HCT116 (cell line): ENCODE measurements around the gene BARX1. TPM values are rescaled to one million over a fixed set of nuclear protein-coding genes. Genes with fewer than 3 reads are reported as not detected.

Experiments
- ATAC-seq: fragments of 200-7000 bp; cut with Tn5 transposase; 2 replicates; pipeline ENCODE4 v1.9.1; 2020; ENCODE audit warnings: mild to moderate bottlenecking, moderate library complexity
- BruUV-seq: library from RNA; stranded (reverse); fragments of 400-500 nt; replicated peaks from 2 replicates; lab custom pipeline; 2021; lab: Mats Ljungman, UMichigan
- CTCF ChIA-PET: fragments of 300-600 bp; sonication (Branson Sonifier 250); formaldehyde crosslinking; loops from one replicate; lab custom pipeline; 2021; ENCODE audit warnings: antibody characterized with exemption; lab: Charles Lee
- POLR2A ChIA-PET: fragments of 300-600, 350-600 bp; sonication (Branson Sonifier 250); formaldehyde crosslinking; loops from one replicate; lab custom pipeline; 2021; ENCODE audit warnings: antibody characterized with exemption; lab: Charles Lee
- RAD21 ChIA-PET, 2 experiments: fragments of 300-600 bp; sonication (Branson Sonifier 250); formaldehyde crosslinking; loops; one replicate each; lab custom pipeline; 2023; ENCODE audit warnings: low total read pairs in 2 of 2; ENCODE audit not compliant: uncharacterized antibody in 2 of 2, unreplicated experiment in 2 of 2, low non-redundant PET in 1 of 2; lab: Charles Lee
- DNase-seq: peaks from one replicate; pipeline ENCODE4 v3.0.0-alpha.2; 2010; ENCODE audit warnings: low read depth, low spot score
- H2AFZ ChIP-seq: fragments of 200-600 bp; shearing (Covaris generic), sonication (generic); 2 replicates; pipeline ENCODE4 v1.6.1; 2017; ENCODE audit warnings: low read depth, mixed run types, mixed read lengths, antibody characterized with exemption, low read length; ENCODE audit not compliant: poor library complexity, severe bottlenecking
- H3K27ac ChIP-seq: 2 replicates; pipeline ENCODE4 v1.5.1; 2012; ENCODE audit warnings: low read depth, low read length
- H3K27me3 ChIP-seq: fragments of 200-600 bp; sonication (generic); 2 replicates; pipeline ENCODE4 v1.6.1; 2016; ENCODE audit warnings: mixed run types, low read length, mixed read lengths; ENCODE audit not compliant: insufficient read depth
- H3K36me3 ChIP-seq, 2 experiments: fragments of 200-500 bp in 1 of 2; fragments of 200-600 bp in 1 of 2; sonication (Bioruptor generic) in 1 of 2; sonication (generic) in 1 of 2; 2 replicates each; pipeline versions ENCODE4 v1.5.1 to v1.6.1; 2014 to 2016; ENCODE audit warnings: low read length in 2 of 2, inconsistent platforms in 1 of 2, mixed read lengths in 1 of 2, mixed run types in 1 of 2; ENCODE audit not compliant: insufficient read depth in 2 of 2, control insufficient read depth in 1 of 2
- H3K4me1 ChIP-seq, 2 experiments: fragments of 200-600 bp in 1 of 2; sonication (generic) in 1 of 2; 2 replicates each; pipeline versions ENCODE4 v1.5.1 to v1.6.1; 2012 to 2017; ENCODE audit warnings: low read length in 2 of 2, inconsistent platforms in 1 of 2, mild to moderate bottlenecking in 1 of 2, mixed read lengths in 1 of 2, mixed run types in 1 of 2, moderate library complexity in 1 of 2; ENCODE audit not compliant: insufficient read depth in 2 of 2, control insufficient read depth in 1 of 2
- H3K4me2 ChIP-seq: fragments of 200-600 bp; sonication (generic); 2 replicates; pipeline ENCODE4 v1.6.1; 2017; ENCODE audit warnings: mixed run types, low read length, mixed read lengths
- H3K4me3 ChIP-seq, 2 experiments: fragments of 200-600 bp in 1 of 2; sonication (generic) in 1 of 2; replicated peaks in 1 of 2; 2 replicates each; pipeline ENCODE4 v1.5.1; 2011 to 2016; ENCODE audit warnings: low read length in 2 of 2, control low read depth in 1 of 2, low read depth in 1 of 2, mild to moderate bottlenecking in 1 of 2, mixed read lengths in 1 of 2, mixed run types in 1 of 2
- H3K79me2 ChIP-seq: fragments of 200-600 bp; sonication (generic); 2 replicates; pipeline ENCODE4 v1.6.1; 2017; ENCODE audit warnings: mild to moderate bottlenecking, mixed run types, low read length, moderate library complexity, mixed read lengths; ENCODE audit not compliant: insufficient read depth
- H3K9ac ChIP-seq: fragments of 200-600 bp; sonication (generic); 2 replicates; pipeline ENCODE4 v1.6.1; 2016; ENCODE audit warnings: low read length, mixed read lengths
- H3K9me2 ChIP-seq: fragments of 200-600 bp; sonication (generic), shearing (Covaris generic); 2 replicates; pipeline ENCODE4 v1.6.1; 2017; ENCODE audit warnings: mixed run types, mild to moderate bottlenecking, moderate library complexity; ENCODE audit not compliant: insufficient read depth
- H3K9me3 ChIP-seq, 2 experiments: fragments of 200-500 bp in 1 of 2; fragments of 200-600 bp in 1 of 2; sonication (Bioruptor generic) in 1 of 2; sonication (generic) in 1 of 2; 2 replicates each; pipeline ENCODE4 v1.6.1; 2014 to 2017; ENCODE audit warnings: low read length in 2 of 2, mixed read lengths in 2 of 2, inconsistent platforms in 1 of 2, low read depth in 1 of 2, mild to moderate bottlenecking in 1 of 2, mixed run types in 1 of 2, moderate library complexity in 1 of 2; ENCODE audit not compliant: control insufficient read depth in 1 of 2, insufficient read depth in 1 of 2
- H4K20me1 ChIP-seq: fragments of 200-600 bp; sonication (generic), shearing (Covaris generic); 2 replicates; pipeline ENCODE4 v1.6.1; 2017; ENCODE audit warnings: mixed run types, mild to moderate bottlenecking, moderate library complexity; ENCODE audit not compliant: insufficient read depth
- EGR1 ChIP-seq: IDR thresholded peaks from 2 replicates; pipeline ENCODE4 v1.6.1; 2012; ENCODE audit warnings: low read depth
- ELF1 ChIP-seq: IDR thresholded peaks from 2 replicates; pipeline ENCODE4 v1.6.1; 2012; ENCODE audit warnings: low read depth, borderline replicate concordance
- SRF ChIP-seq: IDR thresholded peaks from 2 replicates; pipeline ENCODE4 v1.6.1; 2012; ENCODE audit warnings: low read depth
- intact Hi-C: fragments of 100-400 bp; cut with micrococcal nuclease; formaldehyde crosslinking; loops from 2 replicates; pipeline ENCODE4 v1.10.0; 2022
- total RNA-seq: library from RNA; stranded (reverse); gene quantifications from one replicate; pipeline ENCODE4 v1.2.1, GENCODE V29; 2021; ENCODE audit not compliant: unreplicated experiment

The BARX1 gene
- total RNA-seq, 1 experiment from 2014 or later, result not detected

GRCh38 chr9:93922535-93922934 lies 32.6 kb downstream of the BARX1 start:
- RAD21 ChIA-PET, result no interaction called here
- DNase-seq, result no peak
- Histone ChIP-seq H3K9ac (no peak overlapping the region), H3K9me2 (no peaks in the 10 kb centered on the region), H3K4me3 (no peak overlapping the region), H3K27ac (no peak overlapping the region), H2AFZ (no peak overlapping the region), H3K27me3 (no peaks in the 10 kb centered on the region), H4K20me1 (no peaks in the 10 kb centered on the region), H3K4me2 (no peak overlapping the region), H3K4me1 (no peaks in the 10 kb centered on the region), H3K79me2 (no peaks in the 10 kb centered on the region), H3K36me3 (no peaks in the 10 kb centered on the region), H3K9me3 (no peaks in the 10 kb centered on the region)
- CTCF ChIA-PET, result no interaction called here
- BruUV-seq, result no TSS peak
- intact Hi-C loops, result no loop called here
- POLR2A ChIA-PET, result no interaction called here
- no peak for ATAC-seq
- TF ChIP-seq SRF, result no peak
- TF ChIP-seq, all 23 proteins: peak for 0

DNA sequence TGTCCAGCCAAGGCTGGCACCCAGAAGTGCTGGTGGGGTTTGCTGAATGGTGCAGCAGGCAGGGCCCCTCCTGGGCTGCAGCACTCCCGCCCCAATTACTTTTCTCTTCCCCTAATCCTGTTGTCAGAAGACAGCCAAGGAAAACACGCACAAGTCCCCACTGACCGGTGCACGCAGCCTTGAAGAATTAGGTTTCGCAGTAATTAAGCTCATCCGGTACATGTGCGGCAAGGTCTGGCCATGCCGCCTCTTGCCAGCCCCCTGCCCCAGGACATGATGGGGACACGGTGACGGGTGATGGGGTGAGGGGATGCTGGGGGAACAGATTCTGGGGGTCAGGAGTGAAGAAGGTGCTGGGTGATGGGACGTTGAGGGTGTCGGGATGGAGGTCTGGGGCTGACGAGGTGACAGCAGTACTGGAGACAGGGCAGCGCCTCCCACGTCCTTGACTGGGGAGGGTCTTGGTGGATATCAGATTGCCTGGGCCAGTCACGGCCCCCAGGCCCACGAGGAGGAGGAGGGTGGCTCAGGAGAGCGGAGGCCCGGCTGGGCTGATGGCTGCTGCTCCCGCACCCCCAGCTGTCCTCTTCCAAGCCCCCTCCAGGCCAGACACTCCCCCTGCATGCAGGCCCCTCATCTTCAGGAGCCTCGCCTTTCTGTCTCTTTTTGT lies 34.9 kb downstream of the BARX1 start:
- no peaks in the 10 kb centered on the region for H3K79me2 ChIP-seq
- intact Hi-C loops, result no loop called here
- ChIA-PET CTCF (no interaction called here), RAD21 (no interaction called here), POLR2A (no interaction called here)
- BruUV-seq, result no TSS peak
- no peaks in the 10 kb centered on the region for H3K9me2 ChIP-seq
- TF ChIP-seq EGR1 (no peak), ELF1 (no peak)
- H2AFZ ChIP-seq, result no peak overlapping the region
- H3K4me1 ChIP-seq, result no peaks in the 10 kb centered on the region
- no peaks in the 10 kb centered on the region for H3K27me3 ChIP-seq
- H3K9me3 ChIP-seq, result no peaks in the 10 kb centered on the region
- H3K4me2 ChIP-seq, result no peak overlapping the region
- no peak overlapping the region for H3K9ac ChIP-seq
- DNase-seq (no peak), ATAC-seq (no peak)
- H4K20me1 ChIP-seq, result no peaks in the 10 kb centered on the region
- H3K4me3 ChIP-seq, result no peak overlapping the region
- no peak overlapping the region for H3K27ac ChIP-seq
- H3K36me3 ChIP-seq, result no peaks in the 10 kb centered on the region
